ENCODE measurements around the gene TEDC2.

DNA sequence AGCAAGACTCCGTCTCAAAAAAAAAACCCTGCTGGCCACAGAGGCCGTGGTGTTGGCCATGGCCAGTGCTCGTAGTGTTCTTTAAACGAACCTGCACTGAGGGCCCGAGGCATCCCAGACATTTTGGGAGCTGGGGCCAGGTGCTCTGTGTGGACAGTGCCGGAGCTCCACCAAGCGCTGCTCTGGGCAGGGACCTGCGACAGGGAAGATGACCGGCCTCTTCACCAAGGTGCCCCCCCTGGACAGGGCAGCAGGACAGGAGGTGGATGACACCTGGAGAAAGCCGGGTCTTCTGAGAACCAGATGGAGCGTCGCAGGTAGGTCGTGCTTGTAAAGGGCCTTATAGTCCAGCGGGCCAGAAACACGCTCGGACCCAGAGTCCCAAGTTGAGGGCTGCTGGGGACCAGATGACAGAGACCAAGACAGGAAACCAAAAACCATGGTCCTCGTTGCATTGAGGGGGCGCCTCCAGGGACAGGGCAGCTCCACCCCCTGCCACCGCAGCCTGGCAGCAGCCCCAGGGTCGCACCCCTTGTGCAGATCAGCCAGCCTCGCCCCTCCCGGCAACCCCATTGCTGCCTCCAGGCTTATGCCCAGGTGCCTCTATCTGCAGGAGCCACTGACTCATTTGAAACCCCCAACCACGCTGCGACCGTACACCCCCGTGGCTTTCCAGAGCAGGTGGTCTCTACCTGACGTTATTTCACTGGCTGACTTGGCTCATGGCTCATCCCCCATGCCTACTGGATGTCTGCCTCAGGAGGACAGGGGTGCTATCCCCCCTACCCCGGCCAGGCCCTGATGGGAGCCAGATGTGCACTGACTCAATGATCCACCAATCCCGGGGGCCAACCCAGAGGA is 7.0 kb downstream of the TEDC2 start:
- TF ChIP-seq, protein P1, sequence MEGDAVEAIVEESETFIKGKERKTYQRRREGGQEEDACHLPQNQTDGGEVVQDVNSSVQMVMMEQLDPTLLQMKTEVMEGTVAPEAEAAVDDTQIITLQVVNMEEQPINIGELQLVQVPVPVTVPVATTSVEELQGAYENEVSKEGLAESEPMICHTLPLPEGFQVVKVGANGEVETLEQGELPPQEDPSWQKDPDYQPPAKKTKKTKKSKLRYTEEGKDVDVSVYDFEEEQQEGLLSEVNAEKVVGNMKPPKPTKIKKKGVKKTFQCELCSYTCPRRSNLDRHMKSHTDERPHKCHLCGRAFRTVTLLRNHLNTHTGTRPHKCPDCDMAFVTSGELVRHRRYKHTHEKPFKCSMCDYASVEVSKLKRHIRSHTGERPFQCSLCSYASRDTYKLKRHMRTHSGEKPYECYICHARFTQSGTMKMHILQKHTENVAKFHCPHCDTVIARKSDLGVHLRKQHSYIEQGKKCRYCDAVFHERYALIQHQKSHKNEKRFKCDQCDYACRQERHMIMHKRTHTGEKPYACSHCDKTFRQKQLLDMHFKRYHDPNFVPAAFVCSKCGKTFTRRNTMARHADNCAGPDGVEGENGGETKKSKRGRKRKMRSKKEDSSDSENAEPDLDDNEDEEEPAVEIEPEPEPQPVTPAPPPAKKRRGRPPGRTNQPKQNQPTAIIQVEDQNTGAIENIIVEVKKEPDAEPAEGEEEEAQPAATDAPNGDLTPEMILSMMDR (IDR thresholded peaks at IDR 0.05): no peak
- no peak for TF ChIP-seq POLR2A (IDR thresholded peaks at IDR 0.05)
